Effector memory CD4-positive, alpha-beta T cell (primary cell): ENCODE data around the gene ZYX.
"Not testable (repeated sequence)": the region's sequence is repeated elsewhere in the genome, so short reads cannot be mapped to it uniquely, and the experiment has no call there.

ENCODE experiments used
- DNase-seq, 3 donors: peaks; one replicate each; pipeline ENCODE4 v3.0.0-alpha.2; 2020
- H3K27ac ChIP-seq: 2 replicates; pipeline ENCODE4 v1.7.0; 2013; ENCODE audit warnings: mild to moderate bottlenecking, low read length, moderate library complexity; ENCODE audit not compliant: insufficient read depth, poor library complexity, severe bottlenecking
- H3K27me3 ChIP-seq: replicated peaks from 2 replicates; pipeline ENCODE4 v1.7.0; 2013; ENCODE audit warnings: mild to moderate bottlenecking, low read length; ENCODE audit not compliant: insufficient read depth, control insufficient read depth, poor library complexity, severe bottlenecking
- H3K36me3 ChIP-seq: 2 replicates; pipeline ENCODE4 v1.7.0; 2013; ENCODE audit warnings: mild to moderate bottlenecking, low read length, moderate library complexity; ENCODE audit not compliant: control insufficient read depth, insufficient read depth
- H3K4me1 ChIP-seq: 2 replicates; pipeline ENCODE4 v1.7.0; 2013; ENCODE audit warnings: low read length, mild to moderate bottlenecking; ENCODE audit not compliant: control insufficient read depth, insufficient read depth, poor library complexity, severe bottlenecking
- H3K4me3 ChIP-seq: 2 replicates; pipeline ENCODE4 v1.7.0; 2013; ENCODE audit warnings: low read length, low read depth, mild to moderate bottlenecking; ENCODE audit not compliant: insufficient read depth, poor library complexity, severe bottlenecking
- H3K9me3 ChIP-seq: 2 replicates; pipeline ENCODE4 v1.7.0; 2013; ENCODE audit warnings: mild to moderate bottlenecking, low read length, moderate library complexity; ENCODE audit not compliant: control insufficient read depth

ZYX gene

DNA sequence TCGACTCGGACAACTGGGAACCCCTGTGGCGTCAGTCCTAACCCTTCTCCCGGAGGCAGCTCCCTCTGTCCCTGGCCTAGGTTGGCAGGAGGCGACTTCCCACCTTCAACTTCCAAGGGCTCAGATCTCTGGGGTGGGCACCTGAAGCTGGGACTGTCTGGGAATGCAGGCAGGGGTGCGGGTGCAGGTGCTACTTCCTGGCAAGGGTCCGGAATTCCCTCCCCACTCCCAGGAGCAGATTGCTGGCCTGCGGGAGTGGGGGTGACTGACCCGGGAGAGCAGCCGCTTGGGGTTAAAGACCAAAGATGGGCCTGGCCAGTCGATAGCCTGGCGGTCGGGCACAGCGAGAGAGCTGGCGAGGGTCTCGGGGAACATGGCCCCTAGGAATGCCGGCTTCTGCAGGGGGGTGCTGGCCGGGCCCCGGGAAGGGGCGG, 27.1 kb downstream of the ZYX start:
- H3K4me3 ChIP-seq: peak overlapping the region; percentile 48
- H3K4me1 ChIP-seq: peaks cover 33% of the 10 kb centered on the region
- H3K36me3 ChIP-seq: no peaks in the 10 kb centered on the region
- H3K27ac ChIP-seq: peak overlapping the region; percentile 43
- no peaks in the 10 kb centered on the region for H3K27me3 ChIP-seq
- no peak for DNase-seq
- no peaks in the 10 kb centered on the region for H3K9me3 ChIP-seq

DNA sequence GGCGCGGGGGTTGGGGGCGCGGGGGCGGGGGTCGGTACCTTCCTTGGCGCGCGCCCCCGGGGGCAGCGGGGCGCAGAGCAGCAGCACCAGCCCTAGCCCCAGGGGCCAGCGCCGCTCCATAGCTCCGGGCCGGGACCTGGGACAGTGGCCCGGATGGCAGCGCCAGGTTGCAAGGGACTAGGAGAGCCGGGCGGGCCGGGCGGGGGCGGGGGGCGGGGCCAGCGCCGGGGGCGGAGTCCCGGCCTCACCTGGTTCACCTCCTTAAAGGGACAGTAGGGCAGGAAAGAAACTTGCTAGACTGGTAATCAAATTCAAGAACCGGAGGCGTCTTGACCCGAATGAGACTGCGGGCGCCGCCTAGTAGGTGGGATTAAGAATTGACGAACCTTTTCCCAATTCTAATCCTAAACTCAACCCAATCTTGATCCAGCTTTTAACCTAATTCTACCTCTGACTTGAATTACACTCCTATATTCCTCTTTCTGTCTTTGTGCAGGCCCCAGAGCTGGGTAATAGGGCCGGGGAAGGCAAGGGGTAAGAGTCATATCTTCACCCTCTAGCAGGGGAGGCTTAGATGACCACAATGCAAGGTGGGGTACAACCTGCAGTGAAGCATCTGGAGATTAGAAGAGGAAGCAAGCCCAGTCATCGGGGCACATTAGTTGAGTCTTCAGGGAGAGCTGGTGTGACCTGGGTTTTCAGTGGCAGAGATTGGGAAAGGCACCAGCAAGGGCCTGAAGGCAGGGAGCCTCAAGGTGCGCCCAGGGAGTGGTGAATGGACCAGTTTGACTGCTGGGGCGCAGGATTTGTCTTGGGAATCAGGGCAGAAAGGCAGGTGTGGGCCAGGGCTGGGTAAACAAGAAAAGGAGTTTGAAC, 27.8 kb downstream of the ZYX start, which contains the start of gene EPHA1:
Gene EPHA1 (minus strand): TSS at position 171 of the 876 bp plus-strand sequence. CDS start 51 bp downstream, at position 120.
- Histone ChIP-seq H3K36me3 (no peaks in the 10 kb centered on the region), H3K27me3 (no peaks in the 10 kb centered on the region), H3K9me3 (no peaks in the 10 kb centered on the region), H3K4me3 (peak within 1 kb of the TSS; percentile 48), H3K27ac (peak within 1 kb of the TSS; percentile 43), H3K4me1 (peaks cover 33% of the 10 kb centered on the region)
- peak; percentile 32 to 45 (median 36) for DNase-seq

DNA sequence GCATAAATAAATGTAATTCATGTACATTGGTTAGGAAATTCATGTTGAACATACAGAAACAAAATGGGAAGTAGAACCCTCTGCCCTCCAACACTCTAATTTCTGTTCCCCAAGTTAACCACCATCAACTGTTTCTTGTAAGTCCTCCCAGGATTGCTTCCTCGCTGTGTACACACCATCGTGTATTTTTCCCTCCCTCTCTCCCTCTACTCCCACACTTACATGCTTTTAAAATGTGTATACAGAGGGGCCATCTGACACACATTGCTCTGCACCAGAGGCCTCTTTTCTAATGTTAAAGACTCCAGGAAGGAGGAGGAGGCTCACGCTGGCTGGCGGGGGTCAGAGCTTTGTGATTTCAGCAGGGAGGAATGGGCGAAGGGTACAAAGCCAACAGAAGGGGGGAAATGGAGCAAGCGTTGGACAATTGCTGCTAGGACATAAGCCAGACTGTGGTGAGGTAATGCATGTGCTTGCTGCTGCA, 29.4 kb downstream of the ZYX start:
- Histone ChIP-seq H3K4me1 (peaks cover 28% of the 10 kb centered on the region), H3K27ac (no peak overlapping the region), H3K27me3 (no peaks in the 10 kb centered on the region), H3K4me3 (no peak overlapping the region), H3K9me3 (no peaks in the 10 kb centered on the region), H3K36me3 (no peaks in the 10 kb centered on the region)
- no peak for DNase-seq

DNA sequence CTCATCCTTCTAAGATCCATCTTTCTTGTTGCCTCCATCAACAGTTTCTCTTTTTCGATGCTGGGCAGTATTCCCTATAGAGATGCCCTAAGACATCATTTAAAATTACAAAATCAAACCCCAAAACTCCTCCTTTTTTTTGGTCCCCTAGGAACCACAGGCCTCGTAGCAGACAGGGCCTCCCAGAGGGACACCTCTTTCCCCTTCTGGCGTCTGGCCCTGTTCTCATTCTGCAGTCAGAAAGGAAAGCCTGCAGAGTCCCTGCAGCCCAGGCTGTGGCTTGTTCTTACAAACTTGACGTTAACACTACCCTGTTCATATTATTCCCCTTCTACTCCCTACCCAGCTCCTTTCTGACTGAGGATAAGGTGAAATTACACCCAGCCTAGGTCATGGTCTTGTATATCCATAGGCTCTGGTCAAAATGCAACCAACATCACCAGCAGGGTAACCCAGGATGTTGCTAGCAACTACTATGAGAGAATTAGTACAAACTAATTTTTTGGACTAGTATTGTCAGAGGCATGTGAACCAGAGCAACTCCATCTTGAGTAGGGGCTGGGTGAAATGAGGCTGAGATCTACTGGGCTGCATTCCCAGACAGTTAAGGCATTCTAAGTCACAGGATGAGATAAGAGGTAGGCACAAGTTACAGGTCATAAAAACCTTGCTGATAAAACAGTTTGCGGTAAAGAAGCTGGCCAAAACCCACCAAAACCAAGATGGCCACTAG, 31.0 kb downstream of the ZYX start:
- Histone ChIP-seq H3K9me3 (no peaks in the 10 kb centered on the region), H3K4me1 (peaks cover 19% of the 10 kb centered on the region), H3K36me3 (no peaks in the 10 kb centered on the region), H3K27ac (no peak overlapping the region), H3K27me3 (no peaks in the 10 kb centered on the region), H3K4me3 (no peak overlapping the region)
- no peak for DNase-seq

DNA sequence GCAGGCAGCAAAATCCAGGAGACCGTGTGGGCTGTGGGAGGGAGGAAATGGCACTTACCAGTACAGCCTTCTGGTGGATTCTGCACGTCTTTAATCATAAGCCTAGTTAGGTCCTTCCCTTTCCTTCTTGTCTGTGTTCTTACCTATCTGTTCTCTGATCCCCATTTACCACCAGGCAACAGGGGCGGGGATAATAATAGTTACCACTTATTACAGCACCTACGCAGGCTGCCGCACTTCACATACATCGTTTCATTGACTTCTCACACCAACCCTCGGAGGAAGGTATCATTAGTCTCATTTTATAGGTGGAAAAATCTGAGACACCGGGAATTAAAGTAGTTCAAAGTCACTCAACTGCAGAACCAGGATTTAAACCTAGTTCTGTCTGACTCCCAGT, 32.0 kb downstream of the ZYX start:
- no peak overlapping the region for H3K27ac ChIP-seq
- no peaks in the 10 kb centered on the region for H3K9me3 ChIP-seq
- peaks cover 9% of the 10 kb centered on the region for H3K4me1 ChIP-seq
- H3K36me3 ChIP-seq: no peaks in the 10 kb centered on the region
- no peaks in the 10 kb centered on the region for H3K27me3 ChIP-seq
- H3K4me3 ChIP-seq: no peak overlapping the region
- no peak for DNase-seq

DNA sequence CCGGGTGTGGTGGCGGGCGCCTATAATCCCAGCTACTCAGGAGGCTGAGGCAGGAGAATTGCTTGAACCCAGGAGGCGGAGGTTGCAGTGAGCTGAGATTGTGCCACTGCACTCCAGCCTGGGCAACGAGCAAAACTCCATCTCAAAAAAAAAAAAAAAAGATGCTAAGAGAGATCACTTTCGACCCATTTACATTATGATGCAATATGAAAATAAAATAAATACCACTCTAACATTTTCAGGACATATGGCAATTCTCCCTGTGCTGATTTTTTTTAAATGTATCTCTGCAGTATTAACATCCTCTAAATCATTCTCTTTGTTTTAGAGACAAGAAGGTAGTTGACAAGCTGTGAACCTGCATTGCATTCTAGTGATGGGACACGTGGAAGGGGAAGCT, 34.1 kb downstream of the ZYX start:
- not testable (repeated sequence) for H3K36me3 ChIP-seq, H3K4me3 ChIP-seq, H3K27me3 ChIP-seq, H3K27ac ChIP-seq, H3K9me3 ChIP-seq, H3K4me1 ChIP-seq, DNase-seq

DNA sequence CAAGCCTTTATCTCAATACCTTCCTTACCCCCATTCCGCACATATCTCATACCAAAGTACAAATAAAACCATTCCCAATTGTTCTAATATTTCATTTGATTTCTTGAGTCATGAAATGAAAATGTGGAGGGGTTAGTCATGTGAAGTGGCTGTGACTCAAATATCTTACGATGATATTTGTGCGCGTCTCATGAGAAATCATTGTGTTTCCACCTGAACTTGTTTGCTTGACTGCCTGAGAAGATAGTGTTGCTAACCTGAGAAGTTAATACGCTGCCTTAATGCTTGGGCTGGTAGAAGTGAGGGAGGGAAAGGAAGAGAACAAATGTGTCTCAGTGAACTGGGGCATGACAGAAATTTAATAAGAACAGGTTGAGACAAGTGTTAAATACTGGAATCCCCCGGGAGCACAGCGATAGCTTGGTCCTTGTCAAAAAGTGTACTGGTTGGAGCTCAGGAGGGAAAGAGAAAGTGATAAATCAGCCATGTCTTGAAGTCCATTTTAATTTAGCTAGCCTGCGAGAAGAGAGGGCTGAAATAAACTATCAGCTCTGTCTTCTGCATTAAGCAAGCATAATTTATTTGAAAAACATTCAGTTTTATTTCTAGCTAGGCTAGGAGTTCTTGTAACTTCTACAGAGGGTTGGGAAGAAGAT, 34.7 kb downstream of the ZYX start:
- Histone ChIP-seq H3K4me3 (no peak overlapping the region), H3K27ac (no peak overlapping the region), H3K4me1 (no peaks in the 10 kb centered on the region), H3K9me3 (no peaks in the 10 kb centered on the region), H3K36me3 (no peaks in the 10 kb centered on the region), H3K27me3 (no peaks in the 10 kb centered on the region)
- no peak for DNase-seq

DNA sequence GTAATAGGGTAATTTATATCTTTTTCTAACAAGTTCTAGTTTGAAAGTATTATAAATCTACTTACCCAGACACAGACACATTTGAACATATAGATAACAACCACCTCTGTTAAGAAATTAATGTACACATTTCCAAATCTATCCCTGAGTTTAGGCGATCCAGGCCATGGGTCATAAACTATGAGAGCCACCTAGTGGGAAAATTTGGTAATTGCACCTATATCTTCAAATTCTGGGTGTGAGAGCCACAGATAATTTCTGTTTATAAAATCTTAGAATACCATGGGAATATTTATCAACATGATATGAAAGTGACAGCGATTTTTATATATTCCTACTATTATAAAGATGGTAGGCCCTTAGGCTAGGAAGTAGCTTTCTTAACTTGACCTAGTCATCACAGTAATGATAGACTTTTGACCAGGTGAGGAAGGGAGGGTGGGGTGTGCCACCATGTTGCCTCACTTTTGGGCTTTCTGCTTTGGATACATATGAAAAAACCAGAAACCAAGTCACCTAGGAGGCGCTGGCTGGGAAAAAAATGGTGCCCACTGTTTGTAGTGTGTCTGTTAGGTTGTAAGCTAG, 35.5 kb downstream of the ZYX start:
- H3K27me3 ChIP-seq: no peaks in the 10 kb centered on the region
- H3K4me3 ChIP-seq: no peak overlapping the region
- H3K27ac ChIP-seq: no peak overlapping the region
- H3K4me1 ChIP-seq: no peaks in the 10 kb centered on the region
- H3K9me3 ChIP-seq: no peaks in the 10 kb centered on the region
- H3K36me3 ChIP-seq: no peaks in the 10 kb centered on the region
- DNase-seq: no peak

DNA sequence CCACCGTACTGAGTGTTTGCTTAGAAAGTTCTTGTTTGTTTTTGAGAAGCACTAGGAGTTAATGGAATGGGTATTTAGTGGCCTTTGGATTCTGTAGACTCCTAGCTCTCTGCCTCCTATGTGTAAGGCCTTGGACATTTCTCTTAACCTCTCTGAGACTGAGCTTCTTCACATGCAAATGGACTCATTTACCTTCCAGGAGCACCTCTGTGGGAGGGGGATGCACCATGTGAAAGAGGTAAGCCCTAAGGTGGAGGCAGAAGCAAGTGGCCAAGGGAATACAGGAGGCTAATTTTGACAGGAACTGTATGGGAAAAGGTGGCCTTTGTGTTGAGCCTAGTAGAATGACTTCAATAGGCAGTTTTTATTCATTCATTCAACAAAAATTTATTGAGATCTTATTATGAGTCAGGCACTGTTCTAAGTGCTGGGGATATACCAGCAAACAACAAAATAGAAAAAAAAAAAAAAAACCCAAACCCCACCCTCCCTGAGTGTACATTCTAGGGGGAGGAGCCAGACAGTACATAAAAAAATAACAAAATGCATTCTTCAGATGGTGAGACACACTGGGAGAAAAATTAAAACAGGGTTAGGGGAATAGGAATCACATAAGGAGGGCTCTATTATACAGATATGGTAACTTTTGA, 36.7 kb downstream of the ZYX start:
- Histone ChIP-seq H3K4me3 (no peak overlapping the region), H3K9me3 (no peaks in the 10 kb centered on the region), H3K27ac (no peak overlapping the region), H3K27me3 (no peaks in the 10 kb centered on the region), H3K36me3 (no peaks in the 10 kb centered on the region), H3K4me1 (no peaks in the 10 kb centered on the region)
- DNase-seq: no peak
